NCI-H2107 (cell line): ENCODE measurements around the gene EYA3.
"Not testable (repeated sequence)": the region's sequence is repeated elsewhere in the genome, so short reads cannot be mapped to it uniquely, and the experiment has no call there.

Experiments
- DNase-seq: peaks from one replicate; lab custom pipeline; 2025; lab: John Stamatoyannopoulos, UW

The EYA3 gene

DNA sequence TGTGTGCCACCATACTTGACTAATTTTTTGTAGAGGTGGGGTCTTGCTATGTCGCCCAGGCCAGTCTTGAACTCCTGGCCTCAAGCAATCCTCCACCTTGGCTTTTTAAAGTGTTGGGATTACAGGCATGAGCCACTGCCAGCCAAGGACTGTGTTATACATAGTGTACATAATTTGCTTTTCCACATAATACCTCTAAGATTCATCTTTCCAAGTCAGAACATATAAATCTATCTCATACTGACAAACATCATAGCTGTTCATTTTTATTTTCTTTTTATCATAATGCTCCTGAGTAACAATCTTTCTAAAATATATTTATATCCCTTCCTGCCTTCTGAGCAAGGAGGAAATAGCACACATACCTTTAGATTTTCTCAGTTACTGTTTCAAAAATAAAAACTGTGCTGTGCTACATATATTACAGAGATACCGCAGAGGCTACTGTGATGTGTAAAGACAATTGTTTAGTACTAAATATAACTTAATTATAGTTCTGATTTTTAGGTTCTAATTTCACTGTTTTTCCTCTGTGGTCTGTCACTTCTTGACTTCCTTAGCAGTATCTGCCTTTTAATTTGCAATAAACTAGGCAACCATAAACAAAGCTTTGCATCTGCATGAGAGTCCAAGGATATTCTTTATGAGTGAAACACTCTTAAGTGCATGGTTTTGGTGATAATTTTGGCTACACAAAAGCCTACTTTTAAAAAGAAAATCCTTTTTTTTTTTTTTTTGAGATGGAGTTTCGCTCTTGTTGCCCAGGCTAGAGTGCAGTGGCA lies 59.3 kb downstream of the EYA3 start:
- DNase-seq: no peak

DNA sequence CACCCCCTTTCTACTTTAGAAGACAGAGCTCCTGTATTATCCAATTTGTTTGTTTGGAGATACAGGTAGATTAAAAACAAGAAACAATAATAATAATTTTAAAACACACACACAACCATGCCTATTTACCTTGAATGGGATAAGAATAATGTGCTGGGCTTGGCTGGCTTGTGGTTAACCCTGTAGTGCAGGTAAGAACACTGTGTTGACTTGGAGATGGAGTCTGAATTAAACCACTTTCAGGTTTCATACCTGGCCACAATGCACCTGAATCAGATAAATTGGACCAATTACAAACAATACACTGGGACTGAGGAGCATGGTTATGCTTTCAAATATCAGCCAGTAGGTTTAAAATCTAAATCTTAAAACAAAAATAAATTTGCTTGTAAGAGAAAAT lies 60.8 kb downstream of the EYA3 start:
- peak; percentile 60 for DNase-seq

DNA sequence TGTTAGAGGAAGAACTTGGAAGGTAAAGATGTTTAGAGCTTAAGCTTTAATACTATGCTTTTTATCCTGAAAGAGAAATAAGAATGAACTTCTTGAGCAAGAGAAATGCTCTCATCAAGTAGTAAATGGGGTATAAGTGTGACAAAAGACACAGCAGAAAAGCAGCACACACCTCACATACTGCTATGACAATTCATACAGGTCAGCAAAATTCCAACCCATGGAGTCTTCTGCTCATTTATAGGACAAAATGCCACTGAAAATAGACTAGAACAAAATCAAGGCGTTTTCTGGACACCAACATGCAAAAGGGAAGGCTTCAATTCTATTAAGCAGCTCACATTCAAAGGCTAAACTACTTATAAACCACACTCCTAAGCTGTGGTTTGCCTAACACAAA lies 61.2 kb downstream of the EYA3 start:
- DNase-seq: peak; percentile 60

DNA sequence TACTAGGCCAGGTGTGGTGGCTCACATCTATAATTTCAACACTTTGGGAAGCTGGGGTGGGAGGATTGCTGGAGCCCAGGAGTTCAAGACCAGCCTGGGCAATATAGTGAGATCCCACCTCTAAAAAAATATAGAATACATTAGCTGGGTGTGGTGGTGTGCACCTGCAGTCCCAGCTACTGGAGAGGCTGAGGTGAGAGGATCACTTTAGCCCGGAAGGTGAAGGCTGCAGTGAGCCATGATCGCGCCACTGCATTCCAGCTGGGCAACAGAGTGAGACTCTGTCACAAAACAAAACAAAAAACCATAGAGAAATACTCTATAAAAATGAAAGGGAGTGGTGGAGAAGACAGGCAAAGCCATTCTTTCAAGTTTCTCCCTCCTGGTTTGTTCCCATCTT lies 62.1 kb downstream of the EYA3 start:
- DNase-seq: no peak

DNA sequence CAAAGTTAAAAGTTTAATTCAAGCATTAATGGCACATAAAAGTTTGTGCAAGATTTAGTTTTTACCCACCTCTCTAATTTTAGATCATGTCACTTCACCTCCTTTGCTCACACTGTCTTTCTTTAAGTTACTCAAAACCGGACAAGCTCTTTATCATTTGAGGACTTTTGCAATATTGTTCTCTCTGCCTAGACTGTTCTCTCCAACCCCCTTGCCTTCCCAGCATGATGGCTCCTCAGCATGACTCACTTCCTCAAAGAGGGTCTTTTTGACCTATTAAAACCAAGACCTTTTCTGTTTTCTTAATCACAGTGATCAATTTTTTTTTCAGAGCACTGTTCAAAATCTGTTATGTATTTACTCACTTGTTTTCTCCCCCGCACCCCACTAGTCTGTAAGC lies 67.3 kb downstream of the EYA3 start:
- DNase-seq: no peak

DNA sequence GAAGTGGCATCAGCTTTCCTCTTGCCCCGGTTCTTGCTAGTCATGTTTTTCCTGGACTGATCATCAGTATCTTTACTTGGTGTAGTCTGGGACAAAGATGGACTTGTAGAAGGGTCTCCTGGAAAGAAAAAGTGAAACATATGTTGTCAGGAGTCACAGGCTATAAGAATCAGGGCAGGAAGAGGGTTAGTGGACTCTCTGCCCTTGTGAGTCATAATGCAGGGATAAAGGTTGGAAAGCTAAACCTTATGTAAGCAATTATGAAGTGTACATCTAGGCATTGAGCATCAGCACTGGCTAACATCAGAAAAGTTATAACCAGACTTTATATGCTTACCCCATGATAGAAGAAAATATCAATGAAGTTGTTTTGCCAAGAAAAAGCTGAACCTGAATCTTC lies 77.4 kb downstream of the EYA3 start:
- DNase-seq: no peak

DNA sequence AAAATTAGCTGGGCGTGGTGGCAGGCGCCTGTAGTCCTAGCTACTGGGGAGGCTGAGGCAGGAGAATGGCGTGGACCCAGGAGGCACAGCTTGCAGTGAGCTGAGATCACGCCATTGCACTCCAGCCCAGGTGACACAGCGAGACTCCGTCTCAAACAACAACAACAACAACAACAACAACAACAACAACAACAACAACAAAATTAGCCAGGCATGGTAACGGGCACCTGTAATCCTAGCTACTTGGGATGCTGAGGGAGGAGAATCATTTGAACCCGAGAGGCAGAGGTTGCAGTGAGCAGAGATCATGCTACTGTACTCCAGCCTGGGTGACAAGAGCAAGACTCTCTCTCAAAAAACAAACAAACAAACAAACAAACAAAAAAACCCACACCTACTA lies 85.3 kb downstream of the EYA3 start:
- DNase-seq: not testable (repeated sequence)

DNA sequence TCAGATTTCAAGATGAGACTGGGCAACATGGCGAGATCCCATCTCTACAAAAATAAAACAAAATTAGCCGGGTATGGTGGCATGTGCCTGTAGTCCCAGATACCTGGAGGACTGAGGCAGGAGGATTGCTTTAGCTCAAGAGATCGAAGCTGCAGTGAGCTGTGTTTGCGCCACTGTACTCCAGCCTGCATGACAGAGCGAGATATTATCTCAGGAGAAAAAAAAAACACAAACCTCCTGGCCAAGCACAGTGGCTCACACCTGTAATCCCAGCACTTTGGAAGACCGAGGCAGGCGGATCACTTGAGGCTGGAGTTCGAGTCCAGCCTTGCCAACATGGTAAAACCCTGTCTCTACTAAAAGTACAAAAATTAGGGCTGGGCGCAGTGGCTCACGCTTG lies 85.8 kb downstream of the EYA3 start:
- DNase-seq: no peak

DNA sequence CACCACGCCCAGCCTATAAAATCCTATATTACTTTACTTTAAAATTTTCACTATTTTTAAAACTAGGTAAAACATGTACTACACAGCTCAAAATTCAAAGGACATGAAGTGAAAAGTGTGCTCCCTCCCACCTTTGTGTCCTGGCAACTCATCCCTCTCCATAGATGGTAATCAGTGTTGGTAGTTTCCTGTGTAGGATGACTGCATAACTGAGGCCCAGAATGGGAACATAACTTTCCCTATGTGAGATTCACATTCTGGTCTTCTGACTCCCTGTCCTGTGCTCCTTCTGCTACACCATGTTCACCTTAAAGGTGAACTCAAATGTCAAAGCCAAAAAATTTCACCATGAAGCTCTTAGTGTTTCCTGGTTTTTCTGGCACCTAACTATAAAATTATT lies 89.4 kb downstream of the EYA3 start:
- DNase-seq: no peak

DNA sequence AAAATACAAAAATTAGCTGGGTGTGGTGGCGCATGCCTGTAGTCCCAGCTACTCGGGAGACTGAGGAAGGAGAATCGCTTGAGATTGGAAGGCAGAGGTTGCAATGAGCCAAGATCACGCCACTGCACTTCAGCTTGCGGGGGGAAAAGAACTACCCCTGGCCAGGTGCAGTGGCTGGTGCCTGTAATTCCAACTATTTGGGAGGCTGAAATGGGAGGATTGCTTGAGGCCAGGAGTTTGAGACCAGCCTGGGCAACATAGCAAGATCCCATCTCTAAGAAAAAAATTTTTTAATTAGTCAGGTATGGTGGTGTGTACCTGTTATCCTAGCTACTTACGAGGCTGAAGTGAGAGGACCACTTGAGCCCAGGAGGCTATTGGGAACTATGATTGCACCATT lies 93.9 kb downstream of the EYA3 start:
- DNase-seq: not testable (repeated sequence)

DNA sequence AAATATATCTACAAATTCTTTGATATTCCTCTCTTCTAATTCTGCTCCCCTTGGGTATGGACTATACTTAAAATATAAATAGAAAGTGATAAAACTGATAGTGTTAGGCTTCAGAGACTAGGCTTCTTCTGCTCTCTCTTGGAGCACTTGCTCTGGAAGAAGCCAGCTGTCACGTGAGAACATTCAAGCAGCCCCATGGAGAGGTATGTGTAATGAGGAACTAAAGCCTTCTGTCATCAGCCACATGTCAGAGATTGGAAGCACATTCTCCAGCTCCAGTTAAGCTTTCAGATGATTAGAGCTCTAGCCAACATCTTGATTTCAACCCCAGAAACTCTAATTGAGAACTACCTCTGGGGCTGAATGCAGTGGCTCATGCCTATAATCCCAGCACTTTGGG lies 94.3 kb downstream of the EYA3 start:
- DNase-seq: no peak

DNA sequence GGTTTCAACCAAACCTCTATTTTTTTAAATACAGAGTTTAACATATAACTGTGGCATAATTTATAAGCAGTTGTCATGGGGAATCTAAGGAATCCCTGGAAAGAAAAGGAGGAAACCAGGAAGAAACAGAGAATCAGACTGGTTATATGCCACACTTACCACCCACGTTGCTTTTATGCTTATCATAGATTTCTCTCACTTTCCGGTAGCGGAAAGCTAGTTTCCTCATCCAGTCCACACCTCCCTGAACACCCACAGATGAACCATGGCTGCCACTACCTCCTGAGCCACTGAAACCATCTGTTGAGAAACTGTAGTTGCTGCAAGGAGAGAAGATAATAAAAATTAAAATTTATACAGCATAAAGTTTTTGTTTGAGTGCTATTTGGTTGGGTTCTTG lies 95.2 kb downstream of the EYA3 start:
- DNase-seq: no peak

DNA sequence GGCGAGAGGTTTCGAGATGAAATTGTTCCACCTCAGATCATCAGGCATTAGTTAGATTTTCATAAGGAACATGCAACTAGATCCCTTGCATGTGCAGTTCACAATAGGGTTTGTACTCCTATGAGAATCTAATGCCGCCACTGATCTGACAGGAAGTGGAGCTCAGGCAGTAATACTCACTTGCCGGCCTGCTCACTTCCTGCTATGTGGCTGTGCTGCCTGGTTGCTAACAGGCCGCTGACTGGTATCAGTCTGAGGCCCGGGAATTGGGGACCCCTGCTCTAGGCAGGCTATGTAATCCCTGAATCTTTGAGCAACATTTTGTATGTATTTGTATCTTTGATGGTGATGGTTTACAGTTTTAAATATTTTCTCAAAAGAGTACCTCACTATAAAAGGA lies 96.1 kb downstream of the EYA3 start:
- no peak for DNase-seq

DNA sequence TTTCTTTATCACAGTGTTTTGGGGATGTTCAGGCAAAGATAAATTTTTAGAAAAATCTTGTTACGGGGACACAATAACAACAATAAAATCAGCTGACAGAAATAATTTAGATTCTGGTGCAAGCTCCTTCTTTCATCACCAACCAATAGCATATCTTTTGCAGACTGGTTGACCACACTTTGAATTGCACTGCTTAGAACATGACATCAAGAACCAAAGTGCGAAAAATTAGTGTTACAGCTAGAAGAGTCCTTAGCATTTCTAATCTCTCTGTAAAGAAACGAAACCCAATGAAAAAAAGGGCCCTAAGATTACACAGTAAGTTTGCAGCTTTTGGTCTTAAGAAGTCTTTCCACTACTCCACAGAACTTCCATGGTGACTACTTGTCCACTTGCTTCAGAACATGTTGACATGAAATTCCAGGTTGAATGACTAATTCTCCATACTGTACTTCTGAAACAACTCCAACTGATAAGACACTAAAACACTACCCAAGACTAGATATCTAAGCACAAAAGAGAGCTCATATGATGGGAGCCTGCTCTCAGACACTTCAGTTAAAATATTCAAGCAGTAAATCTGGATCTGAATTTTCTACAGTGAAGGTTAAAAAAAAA lies 97.4 kb downstream of the EYA3 start:
- DNase-seq: no peak

DNA sequence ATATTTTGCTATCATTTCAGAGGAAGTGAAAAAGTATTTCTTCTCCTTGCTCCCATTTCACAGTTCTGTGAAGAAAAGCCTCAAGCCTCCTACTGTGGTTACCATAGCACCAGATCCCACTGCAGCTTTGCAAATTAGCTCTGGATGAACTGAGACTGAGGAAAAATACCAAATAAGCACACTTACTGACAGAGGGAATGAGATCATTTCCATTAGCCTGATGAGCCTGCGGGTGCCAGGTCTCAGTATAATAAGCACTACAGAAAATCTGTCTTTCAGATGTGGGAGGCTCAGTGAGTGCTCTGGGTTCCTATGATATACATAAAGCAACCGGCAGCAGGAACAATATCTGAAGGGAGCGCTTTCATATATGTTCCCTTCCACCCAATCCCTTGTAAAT lies 107.3 kb downstream of the EYA3 start:
- no peak for DNase-seq

DNA sequence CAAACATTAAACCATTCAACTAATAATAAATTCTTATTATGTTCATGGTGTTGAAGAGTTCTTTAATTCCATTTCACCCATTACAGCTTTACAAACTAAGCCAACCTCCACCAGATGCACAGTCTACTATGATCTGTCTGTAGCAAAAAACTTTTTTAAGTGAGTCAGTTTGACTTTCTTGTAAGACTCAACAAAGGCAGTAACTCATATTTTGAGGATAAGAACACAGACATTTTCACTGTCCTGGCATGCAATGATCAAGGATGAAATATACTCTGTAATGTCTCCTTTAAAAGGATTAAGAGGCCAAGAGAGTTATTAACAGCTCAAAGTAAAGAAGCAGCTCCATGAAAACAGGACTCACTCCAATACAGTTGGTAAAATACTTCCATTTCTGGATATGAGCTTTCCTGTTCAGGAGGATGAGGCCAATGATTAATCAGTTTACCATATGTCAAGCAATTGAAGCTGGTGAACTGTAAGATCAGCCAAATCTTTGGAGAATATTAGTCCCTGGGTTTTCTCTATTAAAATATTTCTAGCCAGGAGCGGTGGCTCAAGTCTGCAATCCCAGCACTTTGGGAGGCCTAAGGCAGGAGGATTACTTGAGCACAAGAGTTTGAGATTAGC lies 108.1 kb downstream of the EYA3 start:
- DNase-seq: no peak

DNA sequence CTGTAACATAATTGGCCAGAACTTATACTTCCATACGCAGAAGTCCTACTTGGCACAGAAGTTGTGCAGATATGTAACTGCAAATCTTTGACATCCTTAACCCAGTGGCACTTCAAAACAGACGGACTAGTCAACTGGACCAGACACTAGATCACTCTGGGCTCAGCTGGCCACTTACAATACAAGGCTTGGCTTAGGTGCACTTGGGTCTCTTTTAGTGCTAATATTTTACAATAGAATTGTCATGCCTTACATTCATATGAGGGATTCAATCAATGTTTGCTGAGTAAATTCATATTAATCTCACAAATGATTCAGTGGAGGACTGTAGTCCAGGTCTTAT lies 108.6 kb downstream of the EYA3 start:
- DNase-seq: no peak

DNA sequence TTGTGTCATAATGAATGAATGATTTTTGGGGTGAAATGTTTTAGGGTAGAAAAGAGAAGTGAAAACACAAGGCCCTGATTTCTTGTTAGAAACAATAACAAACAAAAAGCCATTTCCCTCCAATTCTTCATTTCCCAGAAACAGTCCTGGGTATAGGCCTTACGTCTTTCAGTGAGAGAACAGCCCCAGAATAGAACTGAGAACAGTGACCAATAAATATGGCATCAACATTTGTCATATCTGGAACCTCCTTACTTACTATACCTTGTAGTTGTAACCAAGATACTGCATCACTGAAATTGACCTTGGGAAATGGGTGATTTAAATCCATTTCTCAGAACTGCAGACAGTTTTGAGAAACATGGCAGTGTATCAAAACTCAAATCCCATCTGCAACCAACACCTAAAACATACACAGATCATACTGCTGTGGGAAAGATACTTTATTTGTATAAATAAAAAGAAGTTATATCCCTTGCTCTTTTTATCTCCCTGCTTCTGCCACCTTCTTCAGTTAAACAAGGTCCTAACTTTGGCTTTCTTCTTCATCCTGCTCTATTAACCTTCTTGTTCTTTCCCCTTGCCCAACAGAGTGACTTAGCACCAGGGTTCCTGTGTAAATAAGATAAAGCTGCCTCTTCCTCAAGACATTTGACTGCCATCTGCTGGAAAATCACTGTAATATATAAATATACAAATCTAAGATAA lies 109.1 kb downstream of the EYA3 start:
- no peak for DNase-seq

DNA sequence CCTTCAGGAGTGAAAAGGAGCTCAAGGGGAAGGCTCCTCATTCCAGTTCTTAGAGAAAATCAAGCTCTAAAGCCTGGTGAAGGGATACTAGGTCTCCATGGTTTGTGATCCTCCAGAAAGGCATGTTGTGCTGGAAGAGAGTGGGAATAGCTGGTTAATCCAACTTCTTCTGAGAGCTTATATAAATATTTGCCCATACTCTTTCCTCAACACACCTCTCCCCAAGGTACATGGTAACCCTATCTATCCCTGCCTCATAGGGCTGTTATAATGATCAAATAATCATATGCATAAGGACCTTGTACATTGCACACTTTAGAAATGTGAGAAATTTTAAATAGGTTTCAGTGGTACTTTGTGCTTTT lies 114.0 kb downstream of the EYA3 start:
- no peak for DNase-seq

DNA sequence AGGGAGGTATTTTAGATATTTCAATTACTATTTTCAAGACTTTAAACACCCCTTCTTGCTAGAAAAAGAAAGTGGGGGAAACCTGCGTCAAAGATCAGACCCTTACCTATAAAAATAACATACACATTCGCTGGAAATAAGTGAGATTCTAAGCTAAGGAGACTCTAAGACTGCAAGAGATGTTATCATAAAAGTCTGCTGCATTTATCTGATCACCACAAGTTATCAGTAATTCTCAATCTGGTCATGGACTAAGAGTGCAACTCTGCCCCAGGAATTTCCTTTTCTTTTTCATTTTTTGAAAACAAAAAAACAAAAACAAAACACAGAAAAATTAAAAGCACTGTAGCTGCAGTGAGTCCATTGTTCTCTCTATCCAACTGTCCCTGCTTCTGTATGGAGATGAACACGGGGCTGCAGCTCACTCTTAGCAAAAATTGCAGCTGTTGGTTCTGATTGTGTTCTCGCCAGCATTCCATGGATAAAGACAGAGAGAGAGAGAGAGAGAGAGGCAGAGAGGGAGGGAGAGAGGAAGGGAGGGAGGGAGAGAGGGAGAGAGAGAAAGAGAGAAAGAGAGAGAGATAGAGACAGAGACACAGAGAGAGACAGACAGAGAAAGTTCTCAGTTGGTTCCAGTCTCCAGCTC lies 114.5 kb downstream of the EYA3 start:
- DNase-seq: no peak

DNA sequence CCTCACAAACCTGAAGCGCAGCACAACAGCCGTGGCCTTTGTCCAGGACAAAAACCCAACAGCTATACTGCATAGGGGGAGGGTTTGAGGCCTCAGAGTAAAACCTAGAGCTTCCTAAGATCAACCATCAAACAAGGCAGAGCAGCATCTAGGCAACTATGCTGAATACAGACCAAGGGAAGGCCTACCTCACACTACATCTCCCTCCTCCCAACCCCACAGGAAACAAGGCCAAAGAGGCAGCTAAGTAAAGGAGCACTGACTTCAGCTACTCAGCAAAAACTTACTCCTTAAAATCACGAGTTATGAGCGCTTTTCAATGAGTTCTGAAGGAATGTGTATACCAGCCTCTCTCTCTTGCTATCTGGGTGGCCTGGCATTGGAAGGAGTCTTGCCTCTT lies 116.3 kb downstream of the EYA3 start:
- DNase-seq: no peak

DNA sequence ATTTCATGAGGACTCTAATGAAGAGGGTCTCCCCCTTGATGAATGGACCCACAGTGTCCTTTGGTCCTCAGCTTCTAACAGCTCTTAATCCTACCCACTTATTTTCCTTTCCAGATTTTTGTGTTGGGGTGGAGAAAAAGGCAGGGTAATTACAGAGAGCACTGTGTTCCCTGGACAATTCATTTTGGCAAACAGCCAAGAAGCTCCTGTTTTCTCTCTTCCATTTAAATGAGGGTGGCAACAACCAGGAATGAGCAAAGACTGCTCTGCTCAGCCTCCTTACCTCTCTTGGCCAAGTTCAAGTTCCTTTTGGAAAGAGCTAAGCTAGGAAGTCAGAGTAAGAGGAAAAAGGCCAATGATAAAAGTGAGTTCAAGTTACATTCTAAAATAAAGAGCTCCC lies 116.7 kb downstream of the EYA3 start:
- DNase-seq: peak; percentile 30

DNA sequence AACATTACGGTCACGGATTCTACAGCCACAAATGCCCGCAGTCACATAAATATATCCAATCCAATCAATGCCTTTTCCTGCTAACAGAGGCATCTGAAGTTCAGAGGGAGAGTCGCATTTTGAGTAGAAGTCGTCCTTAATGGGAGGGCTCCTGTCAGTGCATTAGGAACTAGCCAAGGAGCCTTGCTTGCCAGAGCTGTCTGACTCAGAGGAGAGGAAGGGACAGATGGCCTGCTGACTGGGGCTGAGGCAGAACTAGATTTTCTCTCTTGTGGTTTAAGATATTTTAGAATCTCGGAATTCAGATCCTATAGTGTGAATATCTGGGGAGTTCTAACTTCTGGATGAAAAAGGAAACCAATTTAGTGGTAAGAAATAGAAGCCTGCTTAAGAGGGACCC lies 118.0 kb downstream of the EYA3 start:
- DNase-seq: no peak
